SJSA1 (cell line): ENCODE measurements around the gene RAB12. TPM values are rescaled to one million over a fixed set of nuclear protein-coding genes. Genes with fewer than 3 reads are reported as not detected.

Experiments
- DNase-seq, 2 experiments: peaks; one replicate each; pipeline ENCODE4 v3.0.0-alpha.2; 2015 to 2020; ENCODE audit warnings: low spot score in 2 of 2, low read depth in 1 of 2
- H3K27ac ChIP-seq: fragments of 250-450 bp; sonication (Bioruptor Pico); 2 replicates; pipeline ENCODE4 v1.5.1; 2020; ENCODE audit warnings: mild to moderate bottlenecking, moderate library complexity
- H3K27me3 ChIP-seq: fragments of 250-450 bp; sonication (Bioruptor Pico); replicated peaks from 2 replicates; pipeline ENCODE4 v1.5.1; 2020; ENCODE audit warnings: mild to moderate bottlenecking, moderate library complexity
- H3K36me3 ChIP-seq: fragments of 250-450 bp; sonication (Bioruptor Pico); 2 replicates; pipeline ENCODE4 v1.5.1; 2020; ENCODE audit warnings: mild to moderate bottlenecking
- H3K4me1 ChIP-seq: fragments of 250-450 bp; sonication (Bioruptor Pico); replicated peaks from 2 replicates; pipeline ENCODE4 v1.6.1; 2021; ENCODE audit warnings: mild to moderate bottlenecking
- H3K4me3 ChIP-seq: fragments of 250-450 bp; sonication (Bioruptor Pico); 2 replicates; pipeline ENCODE4 v1.5.1; 2020; ENCODE audit warnings: mild to moderate bottlenecking
- H3K9me3 ChIP-seq: fragments of 250-450 bp; sonication (Bioruptor Pico); replicated peaks from 2 replicates; pipeline ENCODE4 v1.5.1; 2020; ENCODE audit warnings: mild to moderate bottlenecking
- total RNA-seq: library from RNA; depleted of rRNA; stranded (reverse); fragments of >200 nt; shearing (Covaris generic); gene quantifications from 2 replicates; pipeline ENCODE4 v1.2.3, GENCODE V29; 2014

Gene RAB12
- total RNA-seq, 1 experiment from 2014 or later: 93.1 TPM

DNA sequence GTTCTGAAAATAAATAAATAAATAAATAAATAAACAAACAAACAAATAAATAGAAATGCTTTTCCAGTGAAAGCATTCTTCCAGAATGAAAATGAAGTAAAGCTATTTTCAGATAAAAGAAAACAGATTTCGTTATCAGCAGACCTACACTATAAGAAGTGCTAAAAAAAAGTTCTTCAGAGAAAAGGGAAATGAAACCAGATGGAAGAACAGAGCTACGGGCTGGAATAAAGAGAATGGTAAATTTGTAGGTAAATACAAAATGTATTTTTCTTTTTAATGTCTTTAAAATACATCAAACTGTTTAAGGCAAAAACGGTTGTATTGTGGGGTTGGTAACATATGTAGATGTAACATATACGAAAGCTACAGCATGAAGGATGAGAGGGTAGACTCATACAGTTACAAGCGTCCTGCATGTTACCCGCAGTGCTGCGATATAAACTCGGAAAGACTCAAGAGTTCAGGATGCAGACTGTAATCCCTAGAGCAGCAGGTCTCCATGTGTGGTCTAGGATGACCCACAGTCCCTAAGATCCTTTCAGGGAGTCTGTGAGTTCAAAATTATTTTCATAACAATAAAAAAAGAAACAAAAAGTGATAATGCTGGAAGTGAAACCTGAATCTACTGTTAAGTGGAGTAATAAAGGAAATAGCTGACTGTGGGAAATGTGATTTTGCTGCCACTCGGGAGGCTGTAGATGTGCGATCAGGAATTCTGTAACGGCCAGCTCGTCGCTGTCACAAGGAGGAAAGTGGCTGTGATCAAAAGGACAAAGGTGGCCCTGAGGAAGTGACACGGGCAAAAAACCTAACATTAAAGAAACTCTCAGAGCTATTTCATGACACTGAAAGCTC lies 5.3 kb upstream of the RAB12 start:
- no peaks in the 10 kb centered on the region for H3K36me3 ChIP-seq
- peaks cover 15% of the 10 kb centered on the region for H3K4me1 ChIP-seq
- H3K4me3 ChIP-seq: peak overlapping the region; percentile 19
- no peak overlapping the region for H3K27ac ChIP-seq
- H3K9me3 ChIP-seq: no peaks in the 10 kb centered on the region
- DNase-seq: peak in 1 of 2 experiments; percentile 27
- H3K27me3 ChIP-seq: no peaks in the 10 kb centered on the region

DNA sequence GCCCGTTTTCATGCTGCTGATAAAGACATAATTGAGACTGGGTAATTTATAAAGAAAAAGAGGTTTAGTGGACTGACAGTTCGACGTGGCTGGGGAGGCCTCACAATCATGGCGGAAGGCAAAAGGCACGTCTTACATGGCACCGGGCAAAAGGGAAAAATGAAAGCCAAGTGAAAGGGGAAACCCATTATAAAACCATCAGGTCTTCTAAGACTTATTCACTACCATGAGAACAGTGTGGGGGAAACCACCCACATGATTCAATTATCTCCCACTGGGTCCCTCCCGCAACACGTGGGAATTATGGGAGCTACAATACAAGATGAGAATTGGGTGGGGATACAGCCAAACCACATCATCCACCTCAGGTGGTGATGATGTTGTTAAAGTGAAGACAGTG lies 3.3 kb upstream of the RAB12 start:
- Histone ChIP-seq H3K27ac (no peak overlapping the region), H3K9me3 (no peaks in the 10 kb centered on the region), H3K4me3 (no peak overlapping the region), H3K36me3 (no peaks in the 10 kb centered on the region), H3K27me3 (no peaks in the 10 kb centered on the region), H3K4me1 (peaks cover 15% of the 10 kb centered on the region)
- DNase-seq: no peak

DNA sequence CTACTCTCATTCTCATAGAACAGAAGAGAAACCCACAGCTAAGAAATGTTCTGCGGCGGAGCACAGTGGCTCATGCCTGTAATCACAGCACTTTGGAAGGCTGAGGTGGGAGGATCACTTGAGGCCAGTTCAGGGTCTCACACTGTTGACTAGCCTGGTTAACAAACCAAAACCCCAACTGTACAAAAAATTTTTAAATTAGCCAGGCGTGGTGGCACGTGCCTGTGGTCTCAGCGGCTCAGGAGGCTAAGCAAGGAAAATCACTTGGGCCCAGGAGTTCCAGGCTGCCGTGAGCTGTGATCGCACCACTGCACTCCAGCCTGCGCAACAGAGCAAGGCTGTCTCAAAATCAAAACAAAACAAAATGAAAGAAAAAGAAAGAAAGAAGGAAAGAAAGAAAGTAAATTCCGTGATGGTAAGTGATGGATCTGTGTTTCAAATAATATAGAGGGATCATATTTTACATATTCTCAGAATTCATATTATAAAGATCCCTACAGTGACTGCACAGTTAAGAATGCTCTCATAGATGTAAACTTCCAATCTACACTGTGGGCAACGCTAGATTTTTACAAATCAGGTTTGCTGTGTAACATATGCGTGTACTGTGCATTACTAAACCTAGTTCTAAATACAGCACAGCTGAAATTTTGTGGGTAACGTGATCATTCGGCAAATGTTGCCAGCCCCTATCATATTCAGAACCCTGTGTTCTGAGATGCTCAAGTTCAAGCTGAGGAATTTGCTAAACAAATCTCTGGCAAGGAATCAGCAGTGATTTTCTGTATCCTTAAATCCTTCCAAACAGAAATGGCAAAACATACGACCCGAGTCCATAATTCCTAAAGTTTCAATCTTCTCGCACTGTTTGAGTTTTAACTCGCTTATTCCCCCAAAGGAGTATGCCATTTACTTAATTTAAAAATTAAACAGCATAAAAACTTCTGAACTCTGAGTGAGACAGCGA lies 1.2 kb upstream of the RAB12 start:
- no peak for DNase-seq
- Histone ChIP-seq H3K4me1 (peaks cover 9% of the 10 kb centered on the region), H3K36me3 (peaks cover 15% of the 10 kb centered on the region; the same call in 1 of the 2 replicates), H3K27ac (no peak overlapping the region), H3K27me3 (no peaks in the 10 kb centered on the region), H3K9me3 (no peaks in the 10 kb centered on the region), H3K4me3 (no peak overlapping the region)

DNA sequence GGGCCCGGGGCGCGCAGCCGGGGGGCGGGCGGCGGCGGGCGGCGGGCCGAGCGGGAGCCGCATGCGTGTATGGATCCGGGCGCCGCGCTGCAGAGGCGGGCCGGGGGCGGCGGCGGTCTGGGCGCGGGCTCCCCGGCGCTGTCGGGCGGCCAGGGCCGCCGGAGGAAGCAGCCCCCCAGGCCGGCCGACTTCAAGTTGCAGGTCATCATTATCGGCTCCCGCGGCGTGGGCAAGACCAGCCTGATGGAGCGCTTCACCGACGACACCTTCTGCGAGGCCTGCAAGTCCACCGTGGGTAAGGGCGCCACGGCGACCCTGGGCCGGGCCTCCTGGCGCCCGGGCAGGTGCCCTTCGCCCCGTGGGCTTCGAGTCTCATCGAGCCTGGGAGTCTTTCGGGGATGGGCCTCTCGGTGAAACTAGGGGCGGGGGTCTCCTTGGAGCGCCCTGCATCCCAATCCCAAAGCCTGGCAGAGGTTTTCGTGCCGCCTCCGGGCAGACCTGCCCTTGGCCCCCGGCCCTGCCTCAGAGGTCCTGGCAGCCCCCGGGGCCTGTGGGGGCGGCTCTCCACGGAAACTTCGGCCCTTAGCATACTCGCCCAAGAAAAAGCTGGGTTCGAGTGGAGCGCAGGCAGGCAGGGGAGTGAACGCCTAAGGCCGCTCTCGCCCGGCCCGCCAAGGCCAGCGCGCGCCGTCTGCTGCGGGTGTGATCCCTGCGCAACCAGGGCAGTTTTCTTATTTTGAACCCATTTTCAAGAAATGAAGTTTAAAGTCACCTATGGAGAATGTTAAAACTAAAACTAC lies 622 bp downstream of the RAB12 start:
- DNase-seq: peak in 1 of 2 experiments; percentile 46
- peaks cover 3% of the 10 kb centered on the region for H3K4me1 ChIP-seq
- H3K36me3 ChIP-seq: peaks cover 15% of the 10 kb centered on the region; the same call in 1 of the 2 replicates
- peak overlapping the region; percentile 80 for H3K4me3 ChIP-seq
- H3K27me3 ChIP-seq: no peaks in the 10 kb centered on the region
- H3K27ac ChIP-seq: peak overlapping the region; percentile 12; the same call in 1 of the 2 replicates
- no peaks in the 10 kb centered on the region for H3K9me3 ChIP-seq

DNA sequence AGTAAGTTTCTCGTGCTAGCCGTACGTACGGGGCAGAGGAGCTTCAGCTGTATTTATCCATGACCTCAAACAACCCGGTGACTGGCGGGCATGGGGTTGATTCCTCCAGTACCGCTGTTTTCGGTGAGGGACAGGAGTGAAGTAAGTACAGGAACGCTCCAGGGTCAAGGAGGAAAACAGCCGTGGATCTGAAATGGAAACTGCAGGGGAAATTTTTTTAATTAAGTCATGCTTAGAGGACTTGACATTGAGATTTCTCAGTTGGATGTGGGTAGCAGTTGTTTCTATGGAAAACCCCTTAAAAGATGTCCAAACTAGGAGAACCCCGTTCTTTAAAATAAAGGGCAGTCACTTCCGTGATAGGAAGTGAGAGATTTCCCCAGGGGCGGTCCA lies 1.2 kb downstream of the RAB12 start:
- Histone ChIP-seq H3K27ac (no peak overlapping the region; the same call in 1 of the 2 replicates), H3K9me3 (no peaks in the 10 kb centered on the region), H3K27me3 (no peaks in the 10 kb centered on the region), H3K36me3 (peaks cover 15% of the 10 kb centered on the region; the same call in 1 of the 2 replicates), H3K4me3 (peak overlapping the region; percentile 80), H3K4me1 (peaks cover 9% of the 10 kb centered on the region)
- DNase-seq: peak in 1 of 2 experiments; percentile 42

GRCh38 chr18:8611916-8612576 lies 2.8 kb downstream of the RAB12 start:
- H3K9me3 ChIP-seq: no peaks in the 10 kb centered on the region
- peaks cover 15% of the 10 kb centered on the region; the same call in 1 of the 2 replicates for H3K36me3 ChIP-seq
- DNase-seq: no peak
- no peaks in the 10 kb centered on the region for H3K27me3 ChIP-seq
- no peak overlapping the region for H3K27ac ChIP-seq
- H3K4me3 ChIP-seq: no peak overlapping the region
- H3K4me1 ChIP-seq: peaks cover 15% of the 10 kb centered on the region

- Histone ChIP-seq H3K36me3 (peaks cover 15% of the 10 kb centered on the region; the same call in 1 of the 2 replicates), H3K4me1 (peaks cover 15% of the 10 kb centered on the region), H3K9me3 (no peaks in the 10 kb centered on the region), H3K4me3 (no peak overlapping the region), H3K27ac (peak overlapping the region; percentile 54; the same call in 1 of the 2 replicates), H3K27me3 (no peaks in the 10 kb centered on the region)
- DNase-seq: no peak
Observed at GRCh38 chr18:8614875-8615274, 5.6 kb downstream of the RAB12 start.

- H3K27me3 ChIP-seq: no peaks in the 10 kb centered on the region
- H3K4me1 ChIP-seq: peaks cover 15% of the 10 kb centered on the region
- no peak overlapping the region for H3K4me3 ChIP-seq
Observed at GRCh38 chr18:8615397-8616027, 6.3 kb downstream of the RAB12 start.

DNA sequence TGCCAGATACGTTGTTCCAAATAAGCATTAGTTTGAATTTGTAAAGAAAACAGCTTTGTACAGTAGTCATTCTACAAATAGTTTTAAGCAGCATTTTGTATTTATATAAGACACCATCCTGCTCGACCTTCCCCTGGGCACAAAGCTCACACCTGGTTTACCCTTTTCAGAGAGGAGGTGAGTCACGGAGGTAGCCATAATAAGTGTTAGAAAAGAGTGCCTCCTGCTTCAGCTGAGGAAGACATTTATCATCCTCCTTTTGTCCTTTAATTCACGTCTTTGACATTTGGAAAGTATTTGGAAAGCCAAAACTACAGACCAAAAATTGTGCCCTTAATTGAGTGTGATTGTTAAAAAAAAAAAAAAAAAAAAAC lies 6.8 kb downstream of the RAB12 start:
- Histone ChIP-seq H3K27ac (peak overlapping the region; percentile 54), H3K27me3 (no peaks in the 10 kb centered on the region), H3K9me3 (no peaks in the 10 kb centered on the region), H3K4me1 (peaks cover 15% of the 10 kb centered on the region), H3K36me3 (peaks cover 15% of the 10 kb centered on the region; the same call in 1 of the 2 replicates), H3K4me3 (no peak overlapping the region)
- DNase-seq: no peak

More at GRCh38 chr18:8615397-8616027, 6.3 kb downstream of the RAB12 start:
- DNase-seq: peak; percentile 68 to 70
- Histone ChIP-seq H3K36me3 (peaks cover 15% of the 10 kb centered on the region; the same call in 1 of the 2 replicates), H3K9me3 (no peaks in the 10 kb centered on the region), H3K27ac (peak overlapping the region; percentile 54)

GRCh38 chr18:8617907-8618306 lies 8.7 kb downstream of the RAB12 start:
- Histone ChIP-seq H3K36me3 (no peaks in the 10 kb centered on the region), H3K27ac (no peak overlapping the region), H3K4me3 (no peak overlapping the region), H3K27me3 (no peaks in the 10 kb centered on the region), H3K4me1 (peaks cover 15% of the 10 kb centered on the region), H3K9me3 (no peaks in the 10 kb centered on the region)
- DNase-seq: no peak

- no peak for DNase-seq
- H3K27ac ChIP-seq: no peak overlapping the region
- H3K4me3 ChIP-seq: no peak overlapping the region
- H3K27me3 ChIP-seq: no peaks in the 10 kb centered on the region
- no peaks in the 10 kb centered on the region for H3K9me3 ChIP-seq
- H3K36me3 ChIP-seq: peaks cover 5% of the 10 kb centered on the region; the same call in 1 of the 2 replicates
- H3K4me1 ChIP-seq: peaks cover 20% of the 10 kb centered on the region
Observed at GRCh38 chr18:8619041-8619440, 9.8 kb downstream of the RAB12 start.

- DNase-seq: no peak
- no peak overlapping the region for H3K27ac ChIP-seq
- H3K27me3 ChIP-seq: no peaks in the 10 kb centered on the region
- H3K36me3 ChIP-seq: peaks cover 10% of the 10 kb centered on the region
- H3K4me1 ChIP-seq: peaks cover 15% of the 10 kb centered on the region
- no peak overlapping the region for H3K4me3 ChIP-seq
- no peaks in the 10 kb centered on the region for H3K9me3 ChIP-seq
Observed at GRCh38 chr18:8619835-8620577, 10.8 kb downstream of the RAB12 start.
